ENCODE results near the gene COL25A1.

GRCh38 chr4:108946237-108946636 lies 356.2 kb downstream of the COL25A1 start:
- TF ChIP-seq, protein P1, sequence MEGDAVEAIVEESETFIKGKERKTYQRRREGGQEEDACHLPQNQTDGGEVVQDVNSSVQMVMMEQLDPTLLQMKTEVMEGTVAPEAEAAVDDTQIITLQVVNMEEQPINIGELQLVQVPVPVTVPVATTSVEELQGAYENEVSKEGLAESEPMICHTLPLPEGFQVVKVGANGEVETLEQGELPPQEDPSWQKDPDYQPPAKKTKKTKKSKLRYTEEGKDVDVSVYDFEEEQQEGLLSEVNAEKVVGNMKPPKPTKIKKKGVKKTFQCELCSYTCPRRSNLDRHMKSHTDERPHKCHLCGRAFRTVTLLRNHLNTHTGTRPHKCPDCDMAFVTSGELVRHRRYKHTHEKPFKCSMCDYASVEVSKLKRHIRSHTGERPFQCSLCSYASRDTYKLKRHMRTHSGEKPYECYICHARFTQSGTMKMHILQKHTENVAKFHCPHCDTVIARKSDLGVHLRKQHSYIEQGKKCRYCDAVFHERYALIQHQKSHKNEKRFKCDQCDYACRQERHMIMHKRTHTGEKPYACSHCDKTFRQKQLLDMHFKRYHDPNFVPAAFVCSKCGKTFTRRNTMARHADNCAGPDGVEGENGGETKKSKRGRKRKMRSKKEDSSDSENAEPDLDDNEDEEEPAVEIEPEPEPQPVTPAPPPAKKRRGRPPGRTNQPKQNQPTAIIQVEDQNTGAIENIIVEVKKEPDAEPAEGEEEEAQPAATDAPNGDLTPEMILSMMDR (IDR thresholded peaks at IDR 0.05; ENCODE audit: insufficient read depth, low read depth, low read length): no peak
- TF ChIP-seq EZH2 (IDR thresholded peaks at IDR 0.05; ENCODE audit: insufficient read depth, low read length): no peak

Data from astrocyte (in vitro differentiated cells and primary cell).